Activated naive CD4-positive, alpha-beta T cell treated with anti-CD3 and anti-CD28 coated beads for 36 hours (primary cell): ENCODE data around the gene ZNF3. TPM values are rescaled to one million over a fixed set of nuclear protein-coding genes. Genes with fewer than 3 reads are reported as not detected.

Source experiments
- CTCF ChIA-PET: fragments of 350-600 bp; sonication (Branson Sonifier 250); formaldehyde crosslinking; loops from one replicate; lab custom pipeline; 2021; ENCODE audit warnings: antibody characterized with exemption; lab: Charles Lee
- DNase-seq: peaks from one replicate; pipeline ENCODE4 v3.0.0-alpha.2; 2020
- H3K27ac Mint-ChIP-seq: one replicate; pipeline ENCODE4 v1.8.0; 2021; ENCODE audit warnings: mild to moderate bottlenecking, mixed read lengths
- H3K27me3 Mint-ChIP-seq: one replicate; pipeline ENCODE4 v1.8.0; 2021; ENCODE audit warnings: low read depth, mixed read lengths
- H3K36me3 Mint-ChIP-seq: one replicate; pipeline ENCODE4 v1.8.0; 2021; ENCODE audit warnings: low read depth, mixed read lengths
- H3K4me1 Mint-ChIP-seq: one replicate; pipeline ENCODE4 v1.8.0; 2021; ENCODE audit warnings: low read depth, mixed read lengths
- H3K4me3 Mint-ChIP-seq: one replicate; pipeline ENCODE4 v1.8.0; 2021; ENCODE audit warnings: mild to moderate bottlenecking, moderate library complexity, mixed read lengths
- H3K9me3 Mint-ChIP-seq: one replicate; pipeline ENCODE4 v1.8.0; 2021; ENCODE audit warnings: mixed read lengths
- intact Hi-C: fragments of 100-400 bp; cut with micrococcal nuclease; formaldehyde crosslinking; loops from one replicate; pipeline ENCODE4 v1.15.1; 2023
- microRNA-seq: library from miRNA; unstranded; fragments of <30 nt; microRNA quantifications from one replicate; pipeline ENCODE4 v1.2.0, GENCODE V29; 2022; ENCODE audit warnings: borderline microRNAs expressed, borderline replicate concordance
- total RNA-seq, 2 experiments: library from RNA; stranded (reverse); gene quantifications; one replicate each; pipeline ENCODE4 v1.2.3, GENCODE V29; 2021

The ZNF3 gene
- total RNA-seq, 2 experiments from 2014 or later = 13.1 to 14.0 TPM

DNA sequence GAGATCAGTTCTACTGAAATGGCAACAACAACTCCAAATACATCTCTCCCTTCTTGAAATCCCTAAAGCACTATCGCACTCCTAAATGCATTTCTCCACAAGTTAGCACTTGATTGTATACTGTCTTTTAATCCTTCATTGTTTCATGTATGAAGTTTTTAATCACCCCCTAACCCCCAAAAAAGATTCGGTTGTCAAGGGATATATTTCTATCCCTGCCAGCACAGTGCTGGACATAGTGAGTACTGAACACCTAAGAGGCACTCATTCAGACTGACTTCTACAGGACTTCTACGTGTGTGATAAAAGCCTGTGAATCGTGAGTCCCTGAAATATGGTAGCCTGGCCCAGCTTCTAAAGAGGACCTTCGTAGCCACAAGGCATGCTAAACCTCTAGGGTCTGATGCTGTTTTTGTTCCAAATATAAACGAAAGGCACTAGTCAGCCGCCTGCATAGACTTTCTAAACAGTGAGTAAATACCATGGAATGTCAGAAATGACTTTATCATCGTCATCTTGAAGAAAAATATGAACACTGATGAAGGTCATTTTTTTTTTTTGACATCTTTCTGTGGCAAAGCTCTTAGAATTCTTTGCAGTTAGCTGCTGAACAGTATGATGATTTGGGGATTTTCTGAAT is 46.5 kb downstream of the ZNF3 start:
- no peak overlapping the region for H3K4me3 Mint-ChIP-seq
- DNase-seq = no peak
- no peak overlapping the region for H3K27ac Mint-ChIP-seq
- intact Hi-C loops = no loop called here
- peaks cover 33% of the 10 kb centered on the region for H3K36me3 Mint-ChIP-seq
- H3K27me3 Mint-ChIP-seq = no peaks in the 10 kb centered on the region
- H3K9me3 Mint-ChIP-seq = no peaks in the 10 kb centered on the region
- CTCF ChIA-PET = interaction anchor here (0.6 kb wide), 1 partner anchor 411 kb away, joined by 3 read pairs; no protein-coding TSS in a partner anchor
- peaks cover 2% of the 10 kb centered on the region for H3K4me1 Mint-ChIP-seq

- DNase-seq = no peak
- Mint-ChIP-seq H3K36me3 (peaks cover 34% of the 10 kb centered on the region), H3K4me1 (no peaks in the 10 kb centered on the region), H3K27ac (no peak overlapping the region), H3K27me3 (no peaks in the 10 kb centered on the region), H3K9me3 (no peaks in the 10 kb centered on the region), H3K4me3 (no peak overlapping the region)
- CTCF ChIA-PET = no interaction called here
- intact Hi-C loops = no loop called here
Measured at GRCh38 chr7:100033526-100033925, 48.0 kb downstream of the ZNF3 start.

- H3K4me1 Mint-ChIP-seq = peaks cover 8% of the 10 kb centered on the region
- intact Hi-C loops = loop anchor here (10.0 kb wide), 1 partner anchor 245 kb away; the partner anchor contains the start of gene CYP3A4
- H3K9me3 Mint-ChIP-seq = no peaks in the 10 kb centered on the region
- peak overlapping the region; percentile 33 for H3K27ac Mint-ChIP-seq
- CTCF ChIA-PET = interaction anchor here (0.9 kb wide), 1 partner anchor 22 kb away, joined by 3 read pairs; no protein-coding TSS in a partner anchor
- DNase-seq = no peak
- no peaks in the 10 kb centered on the region for H3K27me3 Mint-ChIP-seq
- H3K36me3 Mint-ChIP-seq = peaks cover 38% of the 10 kb centered on the region
- H3K4me3 Mint-ChIP-seq = no peak overlapping the region
Measured at GRCh38 chr7:100029596-100029995, 51.9 kb downstream of the ZNF3 start.

DNA sequence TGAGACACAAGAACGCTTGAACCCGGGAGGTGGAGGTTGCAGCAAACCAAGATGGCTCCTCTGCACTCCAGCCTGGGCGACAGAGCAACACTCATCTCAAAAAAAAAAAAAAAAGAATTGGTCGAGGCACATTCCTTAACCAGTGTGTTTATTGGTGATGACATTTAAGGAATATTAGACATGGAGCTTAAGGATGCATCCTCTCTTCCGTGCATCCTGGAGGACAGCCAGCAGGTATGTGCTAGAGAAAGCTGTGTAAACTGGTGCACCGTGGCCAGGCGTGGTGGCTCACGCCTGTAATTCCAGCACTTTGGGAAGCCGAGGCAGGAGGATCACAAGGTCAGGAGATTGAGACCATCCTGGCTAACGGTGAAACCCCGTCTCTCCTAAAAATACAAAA is 54.3 kb downstream of the ZNF3 start:
- Mint-ChIP-seq H3K4me1 (peaks cover 27% of the 10 kb centered on the region), H3K27me3 (no peaks in the 10 kb centered on the region), H3K36me3 (peaks cover 48% of the 10 kb centered on the region), H3K9me3 (no peaks in the 10 kb centered on the region), H3K4me3 (no peak overlapping the region), H3K27ac (no peak overlapping the region)
- no peak for DNase-seq
- intact Hi-C loops = loop anchor here (10.0 kb wide), 1 partner anchor 242 kb away; the partner anchor contains the start of gene CYP3A4
- CTCF ChIA-PET = no interaction called here

DNA sequence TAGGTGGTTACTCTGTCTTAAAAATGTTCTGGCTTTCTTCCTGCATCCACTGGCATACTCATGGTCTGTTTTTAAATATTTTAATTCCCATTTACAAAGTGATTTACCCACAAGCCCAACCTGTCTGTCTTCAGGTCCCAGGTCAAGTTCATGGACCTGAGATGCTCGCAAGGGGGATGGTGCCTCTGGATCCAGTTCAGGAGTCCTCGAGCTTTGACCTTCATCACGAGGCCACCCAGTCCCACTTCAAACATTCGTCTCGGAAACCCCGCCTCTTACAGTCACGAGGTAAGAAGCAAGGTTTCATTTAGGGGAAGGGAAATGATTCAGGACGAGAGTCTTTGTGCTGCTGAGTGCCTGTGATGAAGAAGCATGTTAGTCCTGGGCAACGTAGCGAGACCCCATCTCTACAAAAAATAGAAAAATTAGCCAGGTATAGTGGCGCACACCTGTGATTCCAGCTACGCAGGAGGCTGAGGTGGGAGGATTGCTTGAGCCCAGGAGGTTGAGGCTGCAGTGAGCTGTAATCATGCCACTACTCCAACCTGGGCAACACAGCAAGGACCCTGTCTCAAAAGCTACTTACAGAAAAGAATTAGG is 57.4 kb downstream of the ZNF3 start:
- intact Hi-C loops = loop anchor here (5.0 to 10.0 kb wide), 2 partner anchors 239 to 522 kb away; partner anchors contain the start of genes CYP3A4, ZKSCAN5 and ZNF394
- CTCF ChIA-PET = interaction anchor here (1.0 kb wide), 1 partner anchor 34 kb away, joined by 5 read pairs; no protein-coding TSS in a partner anchor
- peak overlapping the region; percentile 86 for H3K27ac Mint-ChIP-seq
- H3K9me3 Mint-ChIP-seq = no peaks in the 10 kb centered on the region
- H3K36me3 Mint-ChIP-seq = peaks cover 41% of the 10 kb centered on the region
- DNase-seq = peak; percentile 37
- H3K27me3 Mint-ChIP-seq = no peaks in the 10 kb centered on the region
- H3K4me3 Mint-ChIP-seq = no peak overlapping the region
- peaks cover 54% of the 10 kb centered on the region for H3K4me1 Mint-ChIP-seq

DNA sequence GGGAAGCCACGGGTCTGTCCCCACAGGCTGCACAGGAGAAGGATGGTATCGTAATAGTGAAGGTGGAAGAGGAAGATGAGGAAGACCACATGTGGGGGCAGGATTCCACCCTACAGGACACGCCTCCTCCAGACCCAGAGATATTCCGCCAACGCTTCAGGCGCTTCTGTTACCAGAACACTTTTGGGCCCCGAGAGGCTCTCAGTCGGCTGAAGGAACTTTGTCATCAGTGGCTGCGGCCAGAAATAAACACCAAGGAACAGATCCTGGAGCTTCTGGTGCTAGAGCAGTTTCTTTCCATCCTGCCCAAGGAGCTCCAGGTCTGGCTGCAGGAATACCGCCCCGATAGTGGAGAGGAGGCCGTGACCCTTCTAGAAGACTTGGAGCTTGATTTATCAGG is 58.0 kb downstream of the ZNF3 start:
- peak overlapping the region; percentile 86 for H3K27ac Mint-ChIP-seq
- H3K4me3 Mint-ChIP-seq = no peak overlapping the region
- DNase-seq = no peak
- H3K27me3 Mint-ChIP-seq = no peaks in the 10 kb centered on the region
- peaks cover 60% of the 10 kb centered on the region for H3K4me1 Mint-ChIP-seq
- intact Hi-C loops = loop anchor here (1.0 to 10.0 kb wide), 3 partner anchors 17 to 521 kb away; partner anchors contain the start of genes CYP3A4, ZKSCAN5 and ZNF394
- no peaks in the 10 kb centered on the region for H3K9me3 Mint-ChIP-seq
- CTCF ChIA-PET = interaction anchor here (1.0 kb wide), 1 partner anchor 33 kb away, joined by 5 read pairs; no protein-coding TSS in a partner anchor
- H3K36me3 Mint-ChIP-seq = peaks cover 44% of the 10 kb centered on the region

DNA sequence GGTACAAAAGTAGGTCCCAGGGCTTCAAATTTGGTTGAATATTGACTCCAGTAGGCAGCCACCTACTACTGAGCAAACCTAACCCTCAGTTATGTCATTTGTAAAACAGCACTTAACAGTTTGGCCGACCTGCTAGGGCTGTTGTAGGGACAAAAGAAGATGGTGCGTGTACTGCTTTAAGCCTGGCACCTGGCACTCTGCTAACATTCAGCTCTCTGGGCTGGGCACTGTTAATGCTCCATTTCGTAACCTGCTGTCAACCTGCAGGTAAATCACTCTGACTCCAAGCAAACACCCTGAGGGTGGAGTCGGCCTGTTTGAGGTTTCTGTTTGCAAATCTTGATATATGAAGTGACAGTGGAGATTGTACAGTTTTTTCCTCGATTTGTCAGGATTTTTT is 58.9 kb downstream of the ZNF3 start:
- no peaks in the 10 kb centered on the region for H3K9me3 Mint-ChIP-seq
- intact Hi-C loops = loop anchor here (1.0 to 10.0 kb wide), 3 partner anchors 18 to 520 kb away; partner anchors contain the start of genes CYP3A4, ZKSCAN5 and ZNF394
- peaks cover 67% of the 10 kb centered on the region for H3K4me1 Mint-ChIP-seq
- CTCF ChIA-PET = interaction anchor here (1.8 kb wide), 2 partner anchors 32 to 108 kb away, joined by 5 to 6 read pairs; no protein-coding TSS in a partner anchor
- H3K4me3 Mint-ChIP-seq = no peak overlapping the region
- H3K36me3 Mint-ChIP-seq = peaks cover 45% of the 10 kb centered on the region
- no peaks in the 10 kb centered on the region for H3K27me3 Mint-ChIP-seq
- DNase-seq = no peak
- peak overlapping the region; percentile 87 for H3K27ac Mint-ChIP-seq

GRCh38 chr7:100021297-100021696 is 60.2 kb downstream of the ZNF3 start:
- H3K9me3 Mint-ChIP-seq = no peaks in the 10 kb centered on the region
- H3K4me1 Mint-ChIP-seq = peaks cover 78% of the 10 kb centered on the region
- H3K4me3 Mint-ChIP-seq = no peak overlapping the region
- H3K27ac Mint-ChIP-seq = peak overlapping the region; percentile 87
- DNase-seq = peak; percentile 65
- H3K27me3 Mint-ChIP-seq = no peaks in the 10 kb centered on the region
- peaks cover 51% of the 10 kb centered on the region for H3K36me3 Mint-ChIP-seq
- intact Hi-C loops = loop anchor here (1.0 to 10.0 kb wide), 6 partner anchors 8 to 640 kb away; partner anchors contain the start of genes CYP3A4, MEPCE, ZCWPW1 and ZKSCAN5
- CTCF ChIA-PET = interaction anchor here (1.4 to 1.8 kb wide), 4 partner anchors 13 to 109 kb away, joined by 3 to 6 read pairs (median 4); no protein-coding TSS in a partner anchor

Small RNA genes lying within 50 kb of the gene (microRNA-seq; reads per million reads assigned to microRNA genes)
- gene MIR106B = 7,564 reads per million, percentile 95 among the genes with 10 or more reads in this experiment
- gene MIR25 = 1,129 reads per million, percentile 85 among the genes with 10 or more reads in this experiment
- 14,007 reads per million, percentile 97 among the genes with 10 or more reads in this experiment for gene MIR93

Other genes starting within 250 kb of the ZNF3 start
- not detected for gene OR2AE1, start 204.7 kb downstream of the ZNF3 start, total RNA-seq
- gene TRIM4, start 162.2 kb downstream of the ZNF3 start, total RNA-seq = 10 to 100 TPM; 25.7 to 25.8 TPM
- gene GJC3, start 152.1 kb downstream of the ZNF3 start, total RNA-seq = 1 to 10 TPM in 1 of 2 experiments, under 1 TPM in 1; 0.62 to 1.1 TPM
- gene AZGP1, start 105.7 kb downstream of the ZNF3 start, total RNA-seq = not detected
- 10 to 100 TPM; 64.4 to 67.9 TPM for gene ZKSCAN1, start 66.1 kb downstream of the ZNF3 start, total RNA-seq
- 1 to 10 TPM; 6.2 to 6.4 TPM for gene ZSCAN21, start 31.9 kb downstream of the ZNF3 start, total RNA-seq
- 10 to 100 TPM; 97.1 to 97.8 TPM for gene COPS6, start 7.2 kb upstream of the ZNF3 start, total RNA-seq
- 100 to 1,000 TPM; 390 to 395 TPM for gene MCM7, start 19.7 kb upstream of the ZNF3 start, total RNA-seq
- gene AP4M1, start 19.9 kb upstream of the ZNF3 start, total RNA-seq = 10 to 100 TPM; 12.6 to 12.7 TPM
- 10 to 100 TPM; 48.9 to 53.5 TPM for gene TAF6, start 37.6 kb upstream of the ZNF3 start, total RNA-seq
- gene CNPY4, start 37.9 kb upstream of the ZNF3 start, total RNA-seq = 1 to 10 TPM; 7.2 to 8.7 TPM
- 1 to 10 TPM; 2.3 to 2.9 TPM for gene MBLAC1, start 45.2 kb upstream of the ZNF3 start, total RNA-seq
- 100 to 1,000 TPM; 129 to 135 TPM for gene LAMTOR4, start 67.2 kb upstream of the ZNF3 start, total RNA-seq
- gene TRAPPC14, start 77.0 kb upstream of the ZNF3 start, total RNA-seq = 10 to 100 TPM; 21.2 to 21.6 TPM
- 1 to 10 TPM; 6.2 to 6.5 TPM for gene GAL3ST4, start 86.9 kb upstream of the ZNF3 start, total RNA-seq
- gene GPC2, start 95.7 kb upstream of the ZNF3 start, total RNA-seq = 1 to 10 TPM; 7.6 to 9.5 TPM
- 10 to 100 TPM; 38.4 to 41.0 TPM for gene STAG3, start 96.2 kb upstream of the ZNF3 start, total RNA-seq
- 10 to 100 TPM; 22.7 to 22.8 TPM for gene PVRIG, start 138.2 kb upstream of the ZNF3 start, total RNA-seq
- not detected for gene SPDYE3, start 226.0 kb upstream of the ZNF3 start, total RNA-seq